Fibroblast of mammary gland (primary cell): ENCODE measurements around the gene UMOD.

ENCODE experiments used
- DNase-seq: peaks from one replicate; pipeline ENCODE4 v3.0.0-alpha.2; 2010; ENCODE audit warnings: low read depth
- H3K4me3 ChIP-seq: 2 replicates; pipeline ENCODE4 v1.5.1; 2011; ENCODE audit warnings: low read depth, mild to moderate bottlenecking, low read length, moderate library complexity; ENCODE audit not compliant: control insufficient read depth
- TF ChIP-seq, protein P1 (sequence below): conservative IDR thresholded peaks from 2 replicates; pipeline ENCODE4 v1.5.1; 2011; ENCODE audit warnings: low read depth, low read length, inconsistent platforms; ENCODE audit not compliant: control insufficient read depth, insufficient read depth

UMOD gene

DNA sequence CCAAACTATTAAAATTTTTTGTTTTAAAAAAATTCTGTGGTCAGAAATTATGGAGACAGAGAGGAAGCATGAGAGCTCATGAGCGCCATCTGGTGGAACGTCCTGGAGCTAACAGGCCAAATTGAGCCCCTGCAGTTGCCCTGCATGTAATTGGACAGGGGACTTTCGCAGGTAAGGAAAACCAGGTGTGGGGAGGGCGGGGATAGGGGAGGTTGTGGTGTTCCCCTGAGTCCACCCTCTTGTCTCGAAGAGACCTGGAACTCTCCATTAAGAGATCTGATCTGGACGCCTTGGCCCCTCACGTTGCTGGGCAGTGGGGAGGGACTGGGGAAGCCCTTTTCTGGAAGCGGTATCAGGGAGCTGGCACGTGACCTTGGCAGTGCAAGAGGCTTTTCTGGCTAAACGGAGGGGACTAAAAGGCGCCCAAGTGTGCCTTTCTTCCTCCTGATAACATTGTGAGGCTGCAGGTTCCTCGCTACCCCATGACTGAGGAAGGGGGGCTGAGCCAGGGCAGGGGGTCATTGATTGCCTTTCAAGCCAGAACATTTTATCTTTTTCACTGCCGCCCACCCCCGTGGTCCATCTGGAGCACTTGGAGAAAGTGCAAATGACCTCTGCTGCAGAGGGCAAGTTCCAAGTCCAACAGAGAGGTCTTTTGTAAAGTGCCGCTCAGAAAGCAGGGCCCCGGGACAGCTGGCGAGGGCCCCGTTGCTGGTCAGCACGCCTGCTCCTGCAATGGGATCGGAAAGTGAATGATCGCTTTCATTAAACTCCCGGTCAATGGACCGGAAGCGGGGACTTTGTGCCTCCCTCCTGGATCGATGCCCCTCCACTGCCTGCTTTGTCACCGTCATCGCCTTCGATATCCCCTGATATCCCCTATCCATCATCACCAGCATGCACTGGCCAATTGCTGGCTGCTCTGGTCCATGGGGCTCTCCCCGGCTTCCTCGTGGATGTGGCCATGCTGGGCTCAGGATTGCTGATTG lies 33.6 kb upstream of the UMOD start:
- DNase-seq = peak; percentile 41
- no peak overlapping the region for H3K4me3 ChIP-seq
- TF ChIP-seq, protein P1, sequence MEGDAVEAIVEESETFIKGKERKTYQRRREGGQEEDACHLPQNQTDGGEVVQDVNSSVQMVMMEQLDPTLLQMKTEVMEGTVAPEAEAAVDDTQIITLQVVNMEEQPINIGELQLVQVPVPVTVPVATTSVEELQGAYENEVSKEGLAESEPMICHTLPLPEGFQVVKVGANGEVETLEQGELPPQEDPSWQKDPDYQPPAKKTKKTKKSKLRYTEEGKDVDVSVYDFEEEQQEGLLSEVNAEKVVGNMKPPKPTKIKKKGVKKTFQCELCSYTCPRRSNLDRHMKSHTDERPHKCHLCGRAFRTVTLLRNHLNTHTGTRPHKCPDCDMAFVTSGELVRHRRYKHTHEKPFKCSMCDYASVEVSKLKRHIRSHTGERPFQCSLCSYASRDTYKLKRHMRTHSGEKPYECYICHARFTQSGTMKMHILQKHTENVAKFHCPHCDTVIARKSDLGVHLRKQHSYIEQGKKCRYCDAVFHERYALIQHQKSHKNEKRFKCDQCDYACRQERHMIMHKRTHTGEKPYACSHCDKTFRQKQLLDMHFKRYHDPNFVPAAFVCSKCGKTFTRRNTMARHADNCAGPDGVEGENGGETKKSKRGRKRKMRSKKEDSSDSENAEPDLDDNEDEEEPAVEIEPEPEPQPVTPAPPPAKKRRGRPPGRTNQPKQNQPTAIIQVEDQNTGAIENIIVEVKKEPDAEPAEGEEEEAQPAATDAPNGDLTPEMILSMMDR = peak; percentile 82

DNA sequence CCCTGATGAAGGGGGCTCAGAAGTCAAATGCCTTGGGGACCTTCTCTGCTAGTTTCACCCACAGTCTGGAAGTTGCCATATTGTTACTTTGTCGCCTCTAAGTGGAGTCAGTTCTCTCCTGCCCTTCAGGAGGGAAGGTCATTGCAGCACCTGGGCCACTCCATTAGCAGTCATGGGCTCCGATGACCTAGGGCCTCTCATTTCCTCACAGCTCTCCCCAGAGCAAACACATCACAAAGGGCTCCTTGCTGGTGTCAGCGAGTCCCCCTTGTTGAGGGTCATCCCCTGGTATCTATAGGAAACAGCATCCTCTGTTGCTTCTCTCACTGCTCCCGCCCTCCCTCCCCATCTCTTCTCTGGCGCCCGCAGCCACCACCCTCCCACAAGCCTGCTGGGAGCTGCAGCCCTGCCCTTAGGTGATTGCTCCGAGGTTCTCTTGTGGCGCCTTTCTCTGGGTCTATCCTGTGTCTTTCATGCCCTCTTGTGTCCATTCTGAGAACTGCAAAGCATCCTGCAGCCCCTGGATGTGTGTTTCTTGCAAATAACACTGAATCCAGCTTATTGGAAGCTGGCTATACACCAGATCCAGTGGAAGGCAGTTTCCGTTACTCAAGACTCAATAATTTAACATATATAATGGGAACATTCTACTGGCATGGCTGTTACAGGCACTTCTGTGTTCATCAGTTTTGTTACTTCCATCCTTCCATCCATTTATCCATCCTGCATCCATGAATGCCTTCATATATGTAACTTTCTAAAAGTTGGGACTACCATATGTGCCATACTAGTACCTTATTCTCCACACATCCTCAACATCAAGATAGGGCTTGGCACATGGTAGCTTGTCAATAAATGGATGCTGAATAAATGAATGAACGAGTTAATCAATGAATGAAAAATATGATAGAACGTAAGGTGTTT lies 30.9 kb upstream of the UMOD start:
- no peak overlapping the region for H3K4me3 ChIP-seq
- TF ChIP-seq, protein P1 = peak; percentile 75
- peak; percentile 57 for DNase-seq

DNA sequence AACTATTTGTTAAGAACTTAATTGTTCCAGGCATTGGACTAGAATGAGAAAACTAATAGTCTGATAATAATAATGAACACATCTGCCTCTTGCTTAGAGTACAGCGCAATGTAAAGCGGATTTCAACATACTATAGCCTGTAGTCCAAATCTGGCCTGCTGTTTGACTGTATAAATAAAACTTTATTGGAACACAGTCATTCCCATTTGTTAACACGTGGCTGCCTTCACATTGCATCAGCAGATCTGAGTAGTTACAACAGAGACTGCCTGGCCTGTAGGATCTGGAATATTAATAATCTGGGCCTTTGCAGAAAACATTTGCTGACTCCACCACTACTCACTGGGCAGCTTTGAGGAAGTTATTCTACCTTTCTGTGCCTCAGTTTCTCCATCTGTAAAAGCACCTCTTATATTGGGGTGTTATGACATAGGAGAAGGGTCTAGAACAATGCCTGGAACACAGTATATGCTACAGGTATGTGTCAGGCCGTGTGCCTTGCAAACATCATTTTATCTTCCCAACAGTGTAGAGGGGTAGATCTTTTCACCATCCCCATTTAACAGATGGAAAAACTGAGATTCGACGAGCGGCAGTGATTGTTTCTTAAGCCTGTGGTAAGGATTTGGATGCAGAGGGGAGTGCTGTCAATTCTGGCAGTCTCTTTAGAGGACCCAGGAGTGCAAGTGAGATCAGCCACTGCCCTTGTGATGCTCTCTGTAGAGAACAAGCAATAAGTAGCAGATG lies 29.9 kb upstream of the UMOD start:
- TF ChIP-seq, protein P1 = no peak
- DNase-seq = no peak
- H3K4me3 ChIP-seq = no peak overlapping the region

DNA sequence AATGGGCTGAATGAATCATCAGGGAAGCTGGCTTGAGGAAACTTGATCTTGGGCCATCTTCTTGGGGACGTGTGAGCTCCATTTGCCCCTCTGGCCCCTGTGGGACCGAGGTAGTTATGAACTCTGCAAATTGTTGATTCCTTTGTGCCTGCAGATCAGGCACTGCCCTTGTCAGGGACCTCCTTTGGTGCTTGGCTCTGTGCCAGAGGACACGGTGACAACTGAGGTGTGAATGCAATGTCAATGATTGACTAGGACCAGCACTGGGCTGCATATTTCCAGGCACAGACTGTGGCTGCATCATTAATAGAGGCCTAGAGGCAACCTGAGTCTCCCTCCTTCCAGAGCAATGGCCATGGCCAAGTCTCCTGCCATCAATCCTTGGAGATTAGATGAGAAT lies 28.3 kb upstream of the UMOD start:
- TF ChIP-seq, protein P1 = no peak

DNA sequence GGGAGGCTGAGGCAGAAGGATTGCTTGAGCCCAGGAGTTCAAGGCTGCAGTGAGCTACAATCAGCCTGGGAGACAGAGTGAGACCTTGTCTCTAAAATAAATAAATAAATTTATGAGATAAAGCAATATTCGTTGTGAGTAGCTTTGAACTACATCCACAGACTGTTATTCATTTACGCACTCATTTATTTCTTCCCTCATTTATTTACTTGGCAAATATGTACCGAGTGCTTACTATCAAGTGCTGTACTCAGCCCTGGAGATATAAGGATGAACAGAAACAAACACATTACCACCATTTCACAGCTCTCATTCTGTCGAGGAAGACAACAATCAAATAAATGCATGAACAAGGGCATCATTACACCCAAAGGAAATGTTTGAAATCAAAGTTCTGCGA lies 24.7 kb upstream of the UMOD start:
- H3K4me3 ChIP-seq = no peak overlapping the region
- DNase-seq = no peak

More for the DNA sequence above, 28.3 kb upstream of the UMOD start:
- no peak overlapping the region for H3K4me3 ChIP-seq
- DNase-seq = no peak

More for the DNA sequence above, 24.7 kb upstream of the UMOD start:
- TF ChIP-seq, protein P1 = no peak
